Keratinocyte (primary cell): ENCODE measurements around the gene MRFAP1. TPM values are rescaled to one million over a fixed set of nuclear protein-coding genes. Genes with fewer than 3 reads are reported as not detected.
A peak's percentile ranks its signal among the peaks of the same experiment; 100 is the strongest.

Experiments
- DNase-seq: peaks from one replicate; pipeline ENCODE4 v3.0.0-alpha.2; 2011; ENCODE audit warnings: low read depth, missing footprints, low spot score
- FAIRE-seq: peaks from 2 replicates; lab custom pipeline; 2011; peaks lifted over from hg19 to GRCh38; lab: Jason Lieb, UNC
- H2AFZ ChIP-seq: 2 replicates; pipeline ENCODE4 v1.6.0; 2012; ENCODE audit warnings: low read length, control low read depth, inconsistent platforms; ENCODE audit not compliant: control insufficient read depth
- H3K27ac ChIP-seq: 2 replicates; pipeline ENCODE4 v1.5.1; 2011; ENCODE audit warnings: low read length; ENCODE audit not compliant: control insufficient read depth, insufficient read depth
- H3K27me3 ChIP-seq: 3 replicates; pipeline ENCODE4 v1.6.0; 2011; ENCODE audit warnings: low read length; ENCODE audit not compliant: control insufficient read depth, insufficient read depth; ENCODE audit errors: extremely low read depth
- H3K36me3 ChIP-seq, 2 experiments: 2 replicates in 1 of 2; 3 replicates in 1 of 2; pipeline ENCODE4 v1.5.1; 2011; ENCODE audit warnings: low read length in 2 of 2, mild to moderate bottlenecking in 1 of 2; ENCODE audit not compliant: control insufficient read depth in 2 of 2, insufficient read depth in 2 of 2; ENCODE audit errors: extremely low read depth in 1 of 2
- H3K4me1 ChIP-seq: 3 replicates; pipeline ENCODE4 v1.5.1; 2011; ENCODE audit warnings: low read length; ENCODE audit not compliant: control insufficient read depth, insufficient read depth; ENCODE audit errors: extremely low read depth
- H3K4me2 ChIP-seq: 3 replicates; pipeline ENCODE4 v1.6.0; 2011; ENCODE audit warnings: low read depth, low read length; ENCODE audit not compliant: control insufficient read depth, insufficient read depth; ENCODE audit errors: extremely low read depth
- H3K4me3 ChIP-seq, 3 experiments: fragments of 200-600 bp in 1 of 3; sonication (generic) in 1 of 3; 2 replicates in 2 of 3; 3 replicates in 1 of 3; pipeline ENCODE4 v1.5.1; 2011 to 2016; ENCODE audit warnings: low read length in 3 of 3, mild to moderate bottlenecking in 3 of 3, control low read depth in 2 of 3, inconsistent platforms in 1 of 3, low read depth in 1 of 3, mixed read lengths in 1 of 3, mixed run types in 1 of 3, moderate library complexity in 1 of 3; ENCODE audit not compliant: control insufficient read depth in 2 of 3, insufficient read depth in 2 of 3; ENCODE audit errors: extremely low read depth in 1 of 3
- H3K79me2 ChIP-seq: 2 replicates; pipeline ENCODE4 v1.6.0; 2012; ENCODE audit warnings: low read length; ENCODE audit not compliant: control insufficient read depth, insufficient read depth
- H3K9ac ChIP-seq: 3 replicates; pipeline ENCODE4 v1.6.0; 2011; ENCODE audit warnings: low read length; ENCODE audit not compliant: control insufficient read depth, insufficient read depth; ENCODE audit errors: extremely low read depth
- H3K9me1 ChIP-seq: 3 replicates; pipeline ENCODE4 v1.6.0; 2011; ENCODE audit warnings: low read length; ENCODE audit not compliant: control insufficient read depth, insufficient read depth; ENCODE audit errors: extremely low read depth
- H3K9me3 ChIP-seq: 2 replicates; pipeline ENCODE4 v1.5.1; 2012; ENCODE audit warnings: low read depth, low read length; ENCODE audit not compliant: control insufficient read depth
- H4K20me1 ChIP-seq: 3 replicates; pipeline ENCODE4 v1.6.0; 2011; ENCODE audit warnings: low read length; ENCODE audit not compliant: control insufficient read depth, insufficient read depth; ENCODE audit errors: extremely low read depth
- EZH2 ChIP-seq: IDR thresholded peaks from one replicate; pipeline ENCODE4 v1.6.1; 2012; ENCODE audit warnings: inconsistent platforms, mild to moderate bottlenecking, low read length, moderate library complexity
- dilution Hi-C: fragments of 300-500 bp; cut with MboI; formaldehyde crosslinking; loops from one replicate; pipeline ENCODE4 v1.7.0; 2020; ENCODE audit warnings: low sequenced_read_pairs; ENCODE audit not compliant: extremely low pct_ligation_motif_present
- polyA plus RNA-seq, 5 experiments: library from polyadenylated mRNA; depleted of rRNA in 3 of 5; stranded (reverse) in 3 of 5; stranded (forward) in 1 of 5; unstranded in 1 of 5; fragments of >200 nt; gene quantifications; 1 replicate in 1 of 5; 2 replicates in 3 of 5; 3 replicates in 1 of 5; pipeline versions ENCODE4 v1.2.1 to v1.2.3, GENCODE V29; 2011 to 2012; ENCODE audit warnings: missing spikeins in 2 of 5, low read depth in 1 of 5, low replicate concordance in 1 of 5
- TF ChIP-seq, protein P1 (sequence below), 3 experiments: IDR thresholded peaks in 1 of 3; conservative IDR thresholded peaks in 1 of 3; optimal IDR thresholded peaks in 1 of 3; 2 replicates in 2 of 3; 3 replicates in 1 of 3; pipeline versions ENCODE3 to v1.5.1; 2011; ENCODE audit warnings: low read length in 3 of 3, mild to moderate bottlenecking in 3 of 3, moderate library complexity in 2 of 3, control low read depth in 1 of 3, inconsistent platforms in 1 of 3; ENCODE audit not compliant: insufficient read depth in 2 of 3; ENCODE audit errors: extremely low read depth in 1 of 3

MRFAP1 gene
- polyA plus RNA-seq, 1 donor (not counting 4 experiments of a cell fraction or from before 2014, with no cell fraction given) = 275 TPM

DNA sequence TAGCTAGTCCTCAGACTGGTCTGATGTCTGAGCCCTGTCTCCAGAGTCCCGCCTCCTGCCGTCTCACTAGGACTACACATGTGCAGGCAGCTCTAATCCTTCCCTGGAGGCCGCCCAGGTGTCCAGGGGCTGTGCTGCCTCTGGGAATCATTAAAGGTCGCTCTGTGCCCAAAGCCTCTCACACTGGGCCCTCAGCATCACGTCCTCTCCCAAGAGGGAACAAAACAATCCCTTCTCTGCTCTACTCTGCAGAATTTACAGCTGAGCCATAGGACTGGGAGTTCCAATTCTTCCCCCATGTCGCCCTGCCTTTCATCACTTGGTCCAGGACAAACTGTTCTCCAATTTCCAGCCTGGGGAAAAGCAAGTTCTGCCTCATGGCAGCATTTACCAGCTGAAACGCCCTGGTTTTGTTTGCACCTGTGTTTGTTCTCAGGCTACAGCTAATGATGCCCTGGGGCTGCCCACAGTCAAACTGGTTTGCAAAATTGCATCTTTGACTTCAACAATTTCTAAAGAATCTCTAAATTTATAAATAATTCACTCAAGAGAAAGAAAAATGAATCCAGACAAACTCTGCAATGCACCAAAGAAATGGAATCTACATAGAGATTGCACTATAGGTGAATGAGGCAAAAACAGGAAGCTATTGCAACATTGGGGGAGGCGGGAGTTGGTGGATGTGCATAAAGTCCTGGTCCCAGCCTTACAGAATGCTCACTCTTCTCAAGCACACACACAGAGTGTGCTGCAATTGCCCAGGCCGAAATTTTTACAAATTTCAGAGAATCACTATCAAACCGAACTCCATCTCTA is 7.2 kb upstream of the MRFAP1 start:
- dilution Hi-C loops = no loop called here
- H3K27ac ChIP-seq = no peak overlapping the region

DNA sequence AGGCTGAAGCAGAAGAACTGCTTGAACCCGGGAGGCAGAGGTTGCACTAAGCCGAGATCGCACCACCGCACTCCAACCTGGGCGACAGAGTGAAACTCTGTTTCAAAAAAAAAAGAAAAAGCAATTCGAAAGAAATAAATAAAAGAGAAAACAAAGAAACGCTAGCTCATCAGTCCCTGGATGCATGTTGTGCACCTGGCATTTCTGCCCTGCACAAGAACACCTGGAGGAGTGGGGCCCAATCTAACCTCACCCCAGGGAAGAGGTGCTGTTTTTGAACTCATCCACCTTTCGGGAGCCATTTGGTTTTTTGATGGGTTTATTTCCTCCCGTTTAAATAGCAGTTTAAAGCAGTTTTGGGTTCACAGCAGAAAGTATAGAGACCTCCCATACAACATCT is 5.7 kb upstream of the MRFAP1 start:
- H3K4me1 ChIP-seq = peaks cover 5% of the 10 kb centered on the region
- no peak overlapping the region for H3K4me2 ChIP-seq
- H3K4me3 ChIP-seq = no peak overlapping the region
- H3K27me3 ChIP-seq = no peaks in the 10 kb centered on the region
- no peak overlapping the region for H3K9ac ChIP-seq
- no peaks in the 10 kb centered on the region for H4K20me1 ChIP-seq
- no peaks in the 10 kb centered on the region for H3K79me2 ChIP-seq
- H3K27ac ChIP-seq = no peak overlapping the region
- no peaks in the 10 kb centered on the region for H3K9me3 ChIP-seq
- DNase-seq (no peak), FAIRE-seq (no peak)
- dilution Hi-C loops = no loop called here
- no peak for TF ChIP-seq EZH2
- TF ChIP-seq, protein P1, sequence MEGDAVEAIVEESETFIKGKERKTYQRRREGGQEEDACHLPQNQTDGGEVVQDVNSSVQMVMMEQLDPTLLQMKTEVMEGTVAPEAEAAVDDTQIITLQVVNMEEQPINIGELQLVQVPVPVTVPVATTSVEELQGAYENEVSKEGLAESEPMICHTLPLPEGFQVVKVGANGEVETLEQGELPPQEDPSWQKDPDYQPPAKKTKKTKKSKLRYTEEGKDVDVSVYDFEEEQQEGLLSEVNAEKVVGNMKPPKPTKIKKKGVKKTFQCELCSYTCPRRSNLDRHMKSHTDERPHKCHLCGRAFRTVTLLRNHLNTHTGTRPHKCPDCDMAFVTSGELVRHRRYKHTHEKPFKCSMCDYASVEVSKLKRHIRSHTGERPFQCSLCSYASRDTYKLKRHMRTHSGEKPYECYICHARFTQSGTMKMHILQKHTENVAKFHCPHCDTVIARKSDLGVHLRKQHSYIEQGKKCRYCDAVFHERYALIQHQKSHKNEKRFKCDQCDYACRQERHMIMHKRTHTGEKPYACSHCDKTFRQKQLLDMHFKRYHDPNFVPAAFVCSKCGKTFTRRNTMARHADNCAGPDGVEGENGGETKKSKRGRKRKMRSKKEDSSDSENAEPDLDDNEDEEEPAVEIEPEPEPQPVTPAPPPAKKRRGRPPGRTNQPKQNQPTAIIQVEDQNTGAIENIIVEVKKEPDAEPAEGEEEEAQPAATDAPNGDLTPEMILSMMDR (optimal IDR thresholded peaks at IDR 0.05 in 1 of 3, IDR thresholded peaks at IDR 0.05 in 1 of 3, conservative IDR thresholded peaks at IDR 0.05 in 1 of 3; ENCODE audit: extremely low read depth in 1 of 3, insufficient read depth in 2 of 3, low read length in 3 of 3) = no peak
- no peaks in the 10 kb centered on the region for H3K36me3 ChIP-seq
- H3K9me1 ChIP-seq = no peaks in the 10 kb centered on the region
- no peak overlapping the region for H2AFZ ChIP-seq

More for the DNA sequence above, 7.2 kb upstream of the MRFAP1 start:
- Histone ChIP-seq H3K4me3 (no peak overlapping the region), H3K9me3 (no peaks in the 10 kb centered on the region), H3K27me3 (no peaks in the 10 kb centered on the region), H3K9me1 (no peaks in the 10 kb centered on the region), H3K4me1 (peaks cover 5% of the 10 kb centered on the region), H2AFZ (no peak overlapping the region), H3K36me3 (no peaks in the 10 kb centered on the region), H3K9ac (no peak overlapping the region), H4K20me1 (no peaks in the 10 kb centered on the region), H3K79me2 (no peaks in the 10 kb centered on the region), H3K4me2 (peak overlapping the region; percentile 17)
- DNase-seq (no peak), FAIRE-seq (no peak)
- TF ChIP-seq EZH2 = no peak
- TF ChIP-seq, protein P1 (optimal IDR thresholded peaks at IDR 0.05 in 1 of 3, IDR thresholded peaks at IDR 0.05 in 1 of 3, conservative IDR thresholded peaks at IDR 0.05 in 1 of 3; ENCODE audit: extremely low read depth in 1 of 3, insufficient read depth in 2 of 3, low read length in 3 of 3) = no peak
